GM12878 (cell line): ENCODE measurements around the gene NT5C2. TPM values are rescaled to one million over a fixed set of nuclear protein-coding genes. Genes with fewer than 3 reads are reported as not detected.
A peak's percentile ranks its signal among the peaks of the same experiment; 100 is the strongest.

ENCODE experiments used
- CHD1 ChIP-seq: IDR thresholded peaks from 2 replicates; pipeline ENCODE4 v1.6.1; 2012; ENCODE audit warnings: low read depth, low read length, improper control_type of control experiment
- ESRRA ChIP-seq: IDR thresholded peaks from 2 replicates; pipeline ENCODE4 v1.6.1; 2012; ENCODE audit warnings: mild to moderate bottlenecking, low read length, improper control_type of control experiment
- FOXM1 ChIP-seq: IDR thresholded peaks from 2 replicates; pipeline ENCODE4 v1.6.1; 2012; ENCODE audit warnings: low read depth, mild to moderate bottlenecking, inconsistent platforms, low read length, moderate library complexity
- IKZF1 ChIP-seq: fragments of 450-650 bp; conservative IDR thresholded peaks from 2 replicates; pipeline ENCODE4 v1.6.1; 2017; ENCODE audit warnings: antibody characterized with exemption, mild to moderate bottlenecking
- JUND ChIP-seq: IDR thresholded peaks from 2 replicates; pipeline ENCODE4 v1.6.1; 2012; ENCODE audit warnings: low read depth, mild to moderate bottlenecking, low read length, improper control_type of control experiment, moderate library complexity
- NFYA ChIP-seq: IDR thresholded peaks from 2 replicates; pipeline ENCODE4 v1.6.1; 2011; ENCODE audit warnings: low read depth, mild to moderate bottlenecking, low read length, improper control_type of control experiment, borderline replicate concordance
- NRF1 ChIP-seq: conservative IDR thresholded peaks from 2 replicates; pipeline ENCODE4 v1.6.1; 2011; ENCODE audit warnings: mild to moderate bottlenecking, low read depth, low read length, improper control_type of control experiment
- POLR2A ChIP-seq: IDR thresholded peaks from 2 replicates; pipeline ENCODE4 v1.6.1; 2011; ENCODE audit warnings: low read depth, mild to moderate bottlenecking, low read length
- POLR2AphosphoS2 ChIP-seq: IDR thresholded peaks from 2 replicates; pipeline ENCODE4 v1.6.1; 2011; ENCODE audit warnings: low read depth, mild to moderate bottlenecking, low read length, improper control_type of control experiment, moderate library complexity
- POLR2AphosphoS5 ChIP-seq: IDR thresholded peaks from 2 replicates; pipeline ENCODE4 v1.6.1; 2011; ENCODE audit warnings: mild to moderate bottlenecking, low read length, inconsistent platforms
- RAD51 ChIP-seq: fragments of 450-650 bp; IDR thresholded peaks from 2 replicates; pipeline ENCODE4 v1.6.1; 2016; ENCODE audit warnings: moderate library complexity, mild to moderate bottlenecking, inconsistent platforms
- RCOR1 ChIP-seq: conservative IDR thresholded peaks from 2 replicates; pipeline ENCODE4 v1.6.1; 2012; ENCODE audit warnings: low read depth, low read length, improper control_type of control experiment
- RELA ChIP-seq: fragments of 450-650 bp; IDR thresholded peaks from 2 replicates; pipeline ENCODE4 v1.8.0; 2014; ENCODE audit warnings: borderline replicate concordance; ENCODE audit not compliant: partially characterized antibody
- TAF1 ChIP-seq: IDR thresholded peaks from 2 replicates; pipeline ENCODE4 v1.6.1; 2011; ENCODE audit warnings: mild to moderate bottlenecking, low read depth, low read length, borderline replicate concordance
- polyA plus RNA-seq, 11 experiments: library from polyadenylated mRNA; depleted of rRNA in 4 of 11; unstranded in 6 of 11; stranded (reverse) in 5 of 11; fragments of >200 nt; fragmentation: Nextera tagmentation in 4 of 11; fragmentation: Illumina TruSeq in 1 of 11; extraction: Ambion mirVana in 4 of 11; extraction: Trizol in 1 of 11; gene quantifications; 1 replicate in 1 of 11; 2 replicates in 10 of 11; pipeline versions ENCODE4 v1.2.1 to v1.2.3, GENCODE V29; 2011 to 2016; ENCODE audit warnings: inconsistent platforms in 2 of 11, missing spikeins in 2 of 11, low read depth in 1 of 11
- total RNA-seq, 4 experiments: library from RNA; depleted of rRNA in 3 of 4; stranded (reverse); fragments of >200 nt in 3 of 4; fragmentation: Illumina TruSeq in 1 of 4; extraction: Trizol in 1 of 4; gene quantifications; 2 replicates each; pipeline versions ENCODE4 v1.2.1 to v1.2.3, GENCODE V29; 2013 to 2021
- TF ChIP-seq, protein P1 (sequence below): fragments of 150-350 bp; IDR thresholded peaks from 2 replicates; pipeline ENCODE4 v1.6.1; 2016; ENCODE audit warnings: low read depth, low read length
- TF ChIP-seq, protein P2 (sequence below): fragments of 450-650 bp; IDR thresholded peaks from 2 replicates; pipeline ENCODE4 v1.6.1; 2016; ENCODE audit warnings: mild to moderate bottlenecking
- TF ChIP-seq, protein P3 (sequence below): IDR thresholded peaks from 2 replicates; pipeline ENCODE4 v1.6.1; 2011; ENCODE audit warnings: borderline replicate concordance, low read depth, mild to moderate bottlenecking, moderate library complexity, low read length; ENCODE audit not compliant: insufficient read depth, poor library complexity, severe bottlenecking
- TF ChIP-seq, protein P4 (sequence below): IDR thresholded peaks from 2 replicates; pipeline ENCODE4 v1.6.1; 2012; ENCODE audit warnings: low read depth, low read length, improper control_type of control experiment
- TF ChIP-seq, protein P5 (sequence below): fragments of 450-650 bp; IDR thresholded peaks from 2 replicates; pipeline ENCODE4 v1.6.1; 2014; ENCODE audit warnings: mild to moderate bottlenecking

Gene NT5C2
- total and polyA plus RNA-seq, 10 of the 15 experiments (the other 5 are each of a cell fraction or from before 2014, with no cell fraction given), result 15.8 to 70.1 (median 56.0) TPM

DNA sequence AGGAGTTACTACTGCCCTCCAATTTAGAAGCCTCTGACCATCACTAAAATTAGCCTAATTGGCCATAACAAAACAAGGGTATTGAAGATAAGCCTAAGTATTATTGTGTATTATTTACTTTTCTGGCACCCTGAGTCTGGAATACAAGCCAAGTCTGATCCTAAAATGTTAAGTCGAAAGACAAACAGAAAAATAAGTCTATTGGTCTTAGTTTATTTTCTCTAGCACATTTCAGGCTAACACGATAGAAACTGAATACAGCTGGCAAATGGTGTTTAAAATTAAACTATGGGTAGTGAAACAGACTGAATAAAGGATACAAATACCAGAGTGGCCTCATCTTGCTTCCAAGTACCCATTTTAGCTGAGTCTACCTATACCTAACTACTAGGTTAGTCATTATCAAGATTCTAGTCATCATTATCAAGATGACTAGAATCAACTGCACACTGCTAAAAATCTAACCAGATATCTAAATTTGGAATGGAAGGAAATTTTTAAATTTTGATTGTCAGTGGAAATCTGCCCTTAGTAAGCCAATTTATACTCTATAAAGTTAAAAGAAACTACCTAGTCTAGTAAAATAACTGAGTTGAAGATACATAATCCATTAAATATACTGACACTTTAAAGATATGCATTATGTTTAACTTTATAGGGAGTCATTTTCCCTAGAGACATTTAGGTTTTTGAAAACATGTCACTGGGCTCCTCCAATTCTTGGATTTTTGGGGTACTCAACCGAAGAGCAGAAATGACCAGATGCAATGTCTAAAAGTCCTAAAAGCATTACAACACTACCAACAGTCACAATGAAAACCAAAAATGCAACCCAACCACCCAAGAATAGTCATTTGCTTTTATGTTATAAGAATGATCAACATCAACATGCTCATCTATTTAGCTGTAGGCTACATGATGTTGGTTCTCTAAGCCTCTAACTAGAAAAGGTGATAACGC lies 80.9 kb downstream of the NT5C2 start (continued):
- TF ChIP-seq, protein P1, sequence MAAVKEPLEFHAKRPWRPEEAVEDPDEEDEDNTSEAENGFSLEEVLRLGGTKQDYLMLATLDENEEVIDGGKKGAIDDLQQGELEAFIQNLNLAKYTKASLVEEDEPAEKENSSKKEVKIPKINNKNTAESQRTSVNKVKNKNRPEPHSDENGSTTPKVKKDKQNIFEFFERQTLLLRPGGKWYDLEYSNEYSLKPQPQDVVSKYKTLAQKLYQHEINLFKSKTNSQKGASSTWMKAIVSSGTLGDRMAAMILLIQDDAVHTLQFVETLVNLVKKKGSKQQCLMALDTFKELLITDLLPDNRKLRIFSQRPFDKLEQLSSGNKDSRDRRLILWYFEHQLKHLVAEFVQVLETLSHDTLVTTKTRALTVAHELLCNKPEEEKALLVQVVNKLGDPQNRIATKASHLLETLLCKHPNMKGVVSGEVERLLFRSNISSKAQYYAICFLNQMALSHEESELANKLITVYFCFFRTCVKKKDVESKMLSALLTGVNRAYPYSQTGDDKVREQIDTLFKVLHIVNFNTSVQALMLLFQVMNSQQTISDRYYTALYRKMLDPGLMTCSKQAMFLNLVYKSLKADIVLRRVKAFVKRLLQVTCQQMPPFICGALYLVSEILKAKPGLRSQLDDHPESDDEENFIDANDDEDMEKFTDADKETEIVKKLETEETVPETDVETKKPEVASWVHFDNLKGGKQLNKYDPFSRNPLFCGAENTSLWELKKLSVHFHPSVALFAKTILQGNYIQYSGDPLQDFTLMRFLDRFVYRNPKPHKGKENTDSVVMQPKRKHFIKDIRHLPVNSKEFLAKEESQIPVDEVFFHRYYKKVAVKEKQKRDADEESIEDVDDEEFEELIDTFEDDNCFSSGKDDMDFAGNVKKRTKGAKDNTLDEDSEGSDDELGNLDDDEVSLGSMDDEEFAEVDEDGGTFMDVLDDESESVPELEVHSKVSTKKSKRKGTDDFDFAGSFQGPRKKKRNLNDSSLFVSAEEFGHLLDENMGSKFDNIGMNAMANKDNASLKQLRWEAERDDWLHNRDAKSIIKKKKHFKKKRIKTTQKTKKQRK, result no peak
- no peak for TF ChIP-seq NRF1
- TF ChIP-seq POLR2AphosphoS2, result no peak
- TF ChIP-seq TAF1, result no peak
- TF ChIP-seq, protein P2, sequence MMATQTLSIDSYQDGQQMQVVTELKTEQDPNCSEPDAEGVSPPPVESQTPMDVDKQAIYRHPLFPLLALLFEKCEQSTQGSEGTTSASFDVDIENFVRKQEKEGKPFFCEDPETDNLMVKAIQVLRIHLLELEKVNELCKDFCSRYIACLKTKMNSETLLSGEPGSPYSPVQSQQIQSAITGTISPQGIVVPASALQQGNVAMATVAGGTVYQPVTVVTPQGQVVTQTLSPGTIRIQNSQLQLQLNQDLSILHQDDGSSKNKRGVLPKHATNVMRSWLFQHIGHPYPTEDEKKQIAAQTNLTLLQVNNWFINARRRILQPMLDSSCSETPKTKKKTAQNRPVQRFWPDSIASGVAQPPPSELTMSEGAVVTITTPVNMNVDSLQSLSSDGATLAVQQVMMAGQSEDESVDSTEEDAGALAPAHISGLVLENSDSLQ, result no peak
- TF ChIP-seq NFYA, result no peak
- no peak for TF ChIP-seq RAD51
- TF ChIP-seq POLR2A, result no peak
- no peak; the same call in 1 of the 2 replicates for TF ChIP-seq IKZF1
- TF ChIP-seq CHD1, result no peak
- TF ChIP-seq, protein P3, sequence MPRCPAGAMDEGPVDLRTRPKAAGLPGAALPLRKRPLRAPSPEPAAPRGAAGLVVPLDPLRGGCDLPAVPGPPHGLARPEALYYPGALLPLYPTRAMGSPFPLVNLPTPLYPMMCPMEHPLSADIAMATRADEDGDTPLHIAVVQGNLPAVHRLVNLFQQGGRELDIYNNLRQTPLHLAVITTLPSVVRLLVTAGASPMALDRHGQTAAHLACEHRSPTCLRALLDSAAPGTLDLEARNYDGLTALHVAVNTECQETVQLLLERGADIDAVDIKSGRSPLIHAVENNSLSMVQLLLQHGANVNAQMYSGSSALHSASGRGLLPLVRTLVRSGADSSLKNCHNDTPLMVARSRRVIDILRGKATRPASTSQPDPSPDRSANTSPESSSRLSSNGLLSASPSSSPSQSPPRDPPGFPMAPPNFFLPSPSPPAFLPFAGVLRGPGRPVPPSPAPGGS, result no peak
- TF ChIP-seq FOXM1, result peak; percentile 92; the same call in 1 of the 2 replicates
- TF ChIP-seq RCOR1, result no peak
- no peak for TF ChIP-seq JUND
- TF ChIP-seq, protein P4, sequence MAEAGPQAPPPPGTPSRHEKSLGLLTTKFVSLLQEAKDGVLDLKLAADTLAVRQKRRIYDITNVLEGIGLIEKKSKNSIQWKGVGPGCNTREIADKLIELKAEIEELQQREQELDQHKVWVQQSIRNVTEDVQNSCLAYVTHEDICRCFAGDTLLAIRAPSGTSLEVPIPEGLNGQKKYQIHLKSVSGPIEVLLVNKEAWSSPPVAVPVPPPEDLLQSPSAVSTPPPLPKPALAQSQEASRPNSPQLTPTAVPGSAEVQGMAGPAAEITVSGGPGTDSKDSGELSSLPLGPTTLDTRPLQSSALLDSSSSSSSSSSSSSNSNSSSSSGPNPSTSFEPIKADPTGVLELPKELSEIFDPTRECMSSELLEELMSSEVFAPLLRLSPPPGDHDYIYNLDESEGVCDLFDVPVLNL, result no peak
- no peak for TF ChIP-seq RELA
- no peak for TF ChIP-seq ESRRA
- TF ChIP-seq, protein P5, sequence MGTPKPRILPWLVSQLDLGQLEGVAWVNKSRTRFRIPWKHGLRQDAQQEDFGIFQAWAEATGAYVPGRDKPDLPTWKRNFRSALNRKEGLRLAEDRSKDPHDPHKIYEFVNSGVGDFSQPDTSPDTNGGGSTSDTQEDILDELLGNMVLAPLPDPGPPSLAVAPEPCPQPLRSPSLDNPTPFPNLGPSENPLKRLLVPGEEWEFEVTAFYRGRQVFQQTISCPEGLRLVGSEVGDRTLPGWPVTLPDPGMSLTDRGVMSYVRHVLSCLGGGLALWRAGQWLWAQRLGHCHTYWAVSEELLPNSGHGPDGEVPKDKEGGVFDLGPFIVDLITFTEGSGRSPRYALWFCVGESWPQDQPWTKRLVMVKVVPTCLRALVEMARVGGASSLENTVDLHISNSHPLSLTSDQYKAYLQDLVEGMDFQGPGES, result no peak
- TF ChIP-seq POLR2AphosphoS5, result no peak
